Peyer's patch (tissue), 4 donors: ENCODE measurements around the gene NECAB2. TPM values are rescaled to one million over a fixed set of nuclear protein-coding genes. Genes with fewer than 3 reads are reported as not detected.

ENCODE experiments used
- DNase-seq, 3 donors: peaks; one replicate each; pipeline ENCODE4 v3.0.0-alpha.2; 2017 to 2019
- H3K27ac ChIP-seq, 4 donors: fragments of 200-600 bp; sonication (generic); one replicate each; pipeline ENCODE4 v1.5.1; 2016 to 2019
- H3K27me3 ChIP-seq, 2 donors: fragments of 200-600 bp; sonication (generic); one replicate each; pipeline ENCODE4 v1.5.1; 2019
- H3K36me3 ChIP-seq, 3 donors: fragments of 200-600 bp; sonication (generic); one replicate each; pipeline ENCODE4 v1.5.1; 2016 to 2019
- H3K4me1 ChIP-seq, 4 donors: fragments of 200-600 bp; sonication (generic); one replicate each; pipeline ENCODE4 v1.5.1; 2016 to 2019
- H3K4me3 ChIP-seq, 4 donors: fragments of 200-600 bp; sonication (generic); 1 replicate in 3 of 4; 2 replicates in 1 of 4; pipeline ENCODE4 v1.5.1; 2016 to 2019; ENCODE audit warnings: mild to moderate bottlenecking in 1 of 4
- H3K9me3 ChIP-seq, 4 donors: fragments of 200-600 bp; sonication (generic); one replicate each; pipeline ENCODE4 v1.5.1; 2016 to 2019; ENCODE audit warnings: mild to moderate bottlenecking in 1 of 4
- POLR2A ChIP-seq, 2 donors: fragments of 450-650 bp; IDR thresholded peaks; one replicate each; pipeline ENCODE4 v1.5.1; 2017; ENCODE audit warnings: antibody characterized with exemption in 2 of 2, mild to moderate bottlenecking in 2 of 2, moderate library complexity in 2 of 2
- total RNA-seq, 4 donors: library from RNA; depleted of rRNA; stranded (reverse); fragments of >200 nt; gene quantifications; one replicate each; pipeline ENCODE4 v1.1.0, GENCODE V29; 2016
- TF ChIP-seq, protein P1 (sequence below), 6 experiments: fragments of 450-650 bp in 4 of 6; fragments of 200-600 bp in 2 of 6; sonication (generic) in 1 of 6; IDR thresholded peaks; one replicate each; pipeline ENCODE4 v1.5.1; 2017 to 2019; ENCODE audit warnings: antibody characterized with exemption in 6 of 6, mild to moderate bottlenecking in 3 of 6, moderate library complexity in 1 of 6

NECAB2 gene
- total RNA-seq, 4 donors from 2014 or later: 1.2 TPM; not detected in 3

DNA sequence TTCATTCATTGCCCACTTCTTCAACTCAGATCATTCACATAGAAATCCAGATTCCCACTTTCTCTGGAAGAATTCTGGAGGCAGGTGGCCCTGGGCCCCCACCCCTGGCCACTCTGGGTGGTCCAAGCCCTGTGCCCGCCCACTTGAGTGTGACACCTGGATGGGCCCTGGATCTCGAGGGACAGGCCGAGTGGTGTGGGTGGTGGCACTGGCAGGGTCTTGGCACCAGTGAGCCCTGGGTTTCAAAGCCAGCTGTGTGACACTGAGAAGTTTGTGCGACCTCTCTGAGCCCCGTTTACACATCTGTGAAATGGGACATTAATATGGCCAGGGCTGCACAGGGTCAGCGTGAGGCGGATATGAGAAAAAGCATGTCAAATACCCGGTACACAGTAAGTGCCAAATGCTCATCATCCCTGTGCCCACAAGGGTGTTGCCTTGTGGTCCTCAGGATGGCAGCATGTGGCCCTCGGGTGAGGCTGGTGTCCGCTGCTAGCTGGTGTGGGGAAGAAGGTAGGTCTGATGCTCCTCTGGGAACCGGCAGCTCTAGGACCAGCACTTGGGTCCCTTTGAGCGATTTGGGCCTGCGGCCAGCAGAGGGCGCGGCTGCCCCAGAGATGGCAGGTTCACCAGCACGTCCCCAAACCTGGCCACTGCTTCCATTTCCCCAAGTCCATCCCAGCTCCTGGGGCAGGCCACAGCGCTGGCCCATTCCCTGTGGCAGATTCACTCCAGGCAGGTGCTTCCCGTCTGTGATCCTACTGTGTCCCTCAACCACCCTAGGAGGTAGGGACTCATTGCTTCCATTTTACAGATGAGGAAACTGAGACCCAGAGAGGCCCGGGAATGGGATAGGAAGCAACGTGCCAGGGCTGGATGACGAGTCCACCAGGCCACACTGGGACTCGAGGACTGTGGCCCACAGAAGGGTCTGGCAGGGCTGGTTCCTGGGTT is 11.4 kb upstream of the NECAB2 start:
- peak overlapping the region in 1 of 4 donors; percentile 25 for H3K27ac ChIP-seq

DNA sequence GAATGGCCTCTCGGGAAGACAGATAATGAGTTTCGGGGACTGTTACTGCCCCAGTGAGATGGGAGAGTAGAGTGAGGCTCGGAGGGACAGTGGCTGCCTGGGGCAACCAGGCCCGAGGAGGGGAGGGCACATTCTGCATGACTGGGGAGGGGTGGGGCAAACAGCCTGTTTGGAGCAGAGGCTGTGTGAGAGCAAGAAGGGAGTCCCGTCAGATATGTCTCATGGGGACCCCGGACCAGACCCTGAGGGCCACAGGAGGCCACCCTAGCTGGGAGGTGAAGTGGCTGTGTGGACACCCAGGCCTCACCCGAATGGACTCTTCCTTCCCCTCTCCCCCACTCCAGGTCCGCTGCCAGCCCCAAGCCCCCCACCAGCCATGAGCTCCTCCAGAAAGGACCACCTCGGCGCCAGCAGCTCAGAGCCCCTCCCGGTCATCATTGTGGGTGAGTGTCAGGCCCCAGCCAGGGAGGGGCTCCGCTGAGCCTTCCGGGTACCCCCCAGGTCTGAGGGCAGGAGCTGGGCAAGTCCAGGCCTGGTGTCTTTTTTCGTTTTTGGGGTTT is 10.7 kb upstream of the NECAB2 start:
- Histone ChIP-seq H3K9me3 (no peaks in the 10 kb centered on the region), H3K27me3 (no peaks in the 10 kb centered on the region), H3K27ac (no peak overlapping the region), H3K4me1 (peaks cover 4 to 28% (median 6%) of the 10 kb centered on the region in 4 donors), H3K36me3 (peaks cover 0 to 43% (median 0%) of the 10 kb centered on the region in 3 donors), H3K4me3 (no peak overlapping the region)
- no peak for DNase-seq
- TF ChIP-seq, protein P1, sequence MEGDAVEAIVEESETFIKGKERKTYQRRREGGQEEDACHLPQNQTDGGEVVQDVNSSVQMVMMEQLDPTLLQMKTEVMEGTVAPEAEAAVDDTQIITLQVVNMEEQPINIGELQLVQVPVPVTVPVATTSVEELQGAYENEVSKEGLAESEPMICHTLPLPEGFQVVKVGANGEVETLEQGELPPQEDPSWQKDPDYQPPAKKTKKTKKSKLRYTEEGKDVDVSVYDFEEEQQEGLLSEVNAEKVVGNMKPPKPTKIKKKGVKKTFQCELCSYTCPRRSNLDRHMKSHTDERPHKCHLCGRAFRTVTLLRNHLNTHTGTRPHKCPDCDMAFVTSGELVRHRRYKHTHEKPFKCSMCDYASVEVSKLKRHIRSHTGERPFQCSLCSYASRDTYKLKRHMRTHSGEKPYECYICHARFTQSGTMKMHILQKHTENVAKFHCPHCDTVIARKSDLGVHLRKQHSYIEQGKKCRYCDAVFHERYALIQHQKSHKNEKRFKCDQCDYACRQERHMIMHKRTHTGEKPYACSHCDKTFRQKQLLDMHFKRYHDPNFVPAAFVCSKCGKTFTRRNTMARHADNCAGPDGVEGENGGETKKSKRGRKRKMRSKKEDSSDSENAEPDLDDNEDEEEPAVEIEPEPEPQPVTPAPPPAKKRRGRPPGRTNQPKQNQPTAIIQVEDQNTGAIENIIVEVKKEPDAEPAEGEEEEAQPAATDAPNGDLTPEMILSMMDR (IDR thresholded peaks at IDR 0.05): no peak
- TF ChIP-seq POLR2A (IDR thresholded peaks at IDR 0.05): no peak

More for the DNA sequence above, 11.4 kb upstream of the NECAB2 start:
- H3K27me3 ChIP-seq: no peaks in the 10 kb centered on the region
- H3K36me3 ChIP-seq: peaks cover 0 to 36% (median 0%) of the 10 kb centered on the region in 3 donors
- H3K9me3 ChIP-seq: no peaks in the 10 kb centered on the region
- no peak overlapping the region for H3K4me3 ChIP-seq
- TF ChIP-seq, protein P1 (IDR thresholded peaks at IDR 0.05): peak; percentile 40 to 77 (median 68)
- TF ChIP-seq POLR2A (IDR thresholded peaks at IDR 0.05): no peak
- peaks cover 4 to 30% (median 6%) of the 10 kb centered on the region in 4 donors for H3K4me1 ChIP-seq
- DNase-seq: peak; percentile 61 to 89 (median 85)

DNA sequence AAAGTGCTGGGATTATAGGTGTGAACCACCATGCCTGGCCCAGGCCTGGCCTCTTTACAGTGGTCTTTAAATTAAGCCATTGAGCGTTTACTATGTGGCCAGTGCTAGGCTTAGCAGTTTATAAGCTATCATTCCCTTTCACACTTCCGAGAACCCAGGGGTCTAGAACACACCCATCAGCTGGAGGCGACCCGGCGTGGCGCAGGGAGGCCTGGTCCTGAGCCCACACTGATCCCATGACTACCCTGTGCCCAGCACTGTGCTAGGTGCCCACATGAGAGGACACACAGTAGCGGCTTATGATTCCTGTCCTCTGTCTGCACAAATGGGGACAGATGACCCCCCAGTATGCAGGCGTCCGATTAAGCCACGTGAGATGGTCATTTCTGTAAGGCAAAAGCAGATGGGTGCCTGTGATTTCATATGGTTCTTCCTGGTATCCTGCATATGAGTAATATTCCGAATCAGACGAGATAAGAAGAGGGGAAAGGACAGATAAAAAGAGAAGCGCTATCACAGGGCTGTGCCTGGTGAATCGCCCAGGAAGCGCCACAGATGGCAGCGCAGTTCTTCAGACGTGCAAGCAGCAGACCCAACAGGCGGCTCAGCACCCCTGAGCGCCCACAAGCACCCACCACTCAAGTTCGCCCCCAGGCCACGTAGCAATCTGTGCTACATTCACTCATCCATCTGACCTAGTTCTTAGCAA is 9.8 kb upstream of the NECAB2 start:
- no peak overlapping the region for H3K4me3 ChIP-seq
- H3K4me1 ChIP-seq: peaks cover 0 to 23% (median 5%) of the 10 kb centered on the region in 4 donors
- DNase-seq: no peak
- no peak for TF ChIP-seq POLR2A (IDR thresholded peaks at IDR 0.05)
- TF ChIP-seq, protein P1 (IDR thresholded peaks at IDR 0.05): no peak
- H3K9me3 ChIP-seq: no peaks in the 10 kb centered on the region
- no peak overlapping the region for H3K27ac ChIP-seq
- H3K36me3 ChIP-seq: peaks cover 0 to 52% (median 0%) of the 10 kb centered on the region in 3 donors
- no peaks in the 10 kb centered on the region for H3K27me3 ChIP-seq

DNA sequence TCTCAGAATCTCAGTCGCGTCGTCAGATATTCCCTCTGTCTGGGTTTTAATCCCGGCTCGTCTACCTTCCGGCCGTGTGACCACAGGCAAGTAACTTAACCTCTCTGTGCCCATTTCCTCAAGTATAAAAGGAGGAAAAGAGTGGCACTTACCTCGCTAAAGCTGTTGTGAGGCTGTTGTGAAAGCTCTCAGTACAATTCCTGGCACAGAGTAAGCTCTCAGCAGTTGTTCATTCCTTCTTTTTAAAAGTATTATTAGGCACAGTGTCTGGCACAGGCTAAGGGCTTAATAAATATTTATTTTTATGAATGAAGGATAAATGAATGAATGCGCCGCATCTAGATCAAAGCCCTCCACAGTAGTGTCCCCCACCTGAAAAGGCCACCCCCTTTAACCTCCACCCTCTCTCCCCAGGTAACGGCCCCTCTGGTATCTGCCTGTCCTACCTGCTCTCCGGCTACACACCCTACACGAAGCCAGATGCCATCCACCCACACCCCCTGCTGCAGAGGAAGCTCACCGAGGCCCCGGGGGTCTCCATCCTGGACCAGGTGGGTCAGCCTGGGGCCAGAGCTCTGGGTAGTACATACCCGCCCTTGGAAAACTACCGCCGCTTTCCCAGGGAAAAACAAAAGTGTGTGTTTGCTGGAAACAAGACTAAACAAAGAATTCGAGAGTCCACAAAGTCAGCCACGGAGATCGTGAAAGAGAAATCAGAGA is 9.0 kb upstream of the NECAB2 start:
- no peak overlapping the region for H3K4me3 ChIP-seq

DNA sequence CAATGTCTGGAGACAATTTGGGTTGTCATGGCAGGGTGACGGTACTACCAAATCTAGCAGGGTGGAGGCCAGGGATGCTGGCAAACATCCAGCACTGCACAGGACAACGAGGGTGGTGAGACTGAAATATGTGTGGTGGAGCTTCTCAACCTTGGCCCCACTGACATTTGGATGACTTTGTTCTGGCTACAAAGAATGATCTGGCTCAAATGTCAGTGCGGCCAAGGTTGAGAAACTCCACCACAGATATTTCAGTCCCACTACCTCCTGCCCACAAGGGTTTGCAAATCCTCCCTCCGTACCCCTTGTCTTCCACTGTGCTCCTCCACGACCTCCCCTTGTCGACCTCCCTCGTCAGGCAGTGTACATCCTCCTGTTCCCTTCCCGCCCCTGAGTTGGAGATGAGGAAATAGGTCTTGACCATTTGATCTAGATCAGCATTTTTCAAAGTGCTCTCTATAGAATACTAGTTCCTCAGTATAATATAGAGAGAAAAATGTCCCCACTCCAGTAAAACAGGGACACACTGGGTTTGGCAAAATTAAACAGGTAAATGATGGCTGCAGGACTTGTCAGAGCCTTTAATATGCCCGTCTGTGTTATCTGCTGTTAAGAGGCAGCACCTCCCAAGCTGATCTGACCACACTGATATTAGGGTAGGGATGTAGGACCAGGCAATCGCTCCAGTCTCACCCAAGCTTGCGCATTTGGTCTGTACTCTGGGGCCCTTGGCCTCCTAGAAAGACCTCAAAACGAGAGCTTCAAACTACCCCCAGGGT is 8.2 kb upstream of the NECAB2 start:
- TF ChIP-seq POLR2A (IDR thresholded peaks at IDR 0.05): no peak
- TF ChIP-seq, protein P1 (IDR thresholded peaks at IDR 0.05): no peak
- peaks cover 0 to 10% (median under 1%) of the 10 kb centered on the region in 4 donors for H3K4me1 ChIP-seq
- peaks cover 0 to 68% (median 0%) of the 10 kb centered on the region in 3 donors for H3K36me3 ChIP-seq
- no peaks in the 10 kb centered on the region for H3K9me3 ChIP-seq
- DNase-seq: no peak
- H3K4me3 ChIP-seq: no peak overlapping the region
- H3K27ac ChIP-seq: no peak overlapping the region
- H3K27me3 ChIP-seq: no peaks in the 10 kb centered on the region

More for the DNA sequence above, 9.0 kb upstream of the NECAB2 start:
- H3K4me1 ChIP-seq: peaks cover 0 to 18% (median 3%) of the 10 kb centered on the region in 4 donors
- DNase-seq: no peak
- peaks cover 0 to 60% (median 0%) of the 10 kb centered on the region in 3 donors for H3K36me3 ChIP-seq
- H3K27ac ChIP-seq: no peak overlapping the region
- H3K9me3 ChIP-seq: no peaks in the 10 kb centered on the region
- no peak for TF ChIP-seq POLR2A (IDR thresholded peaks at IDR 0.05)
- no peaks in the 10 kb centered on the region for H3K27me3 ChIP-seq
